Measurements from ENCODE around the gene IGF1.

IGF1 gene

GRCh38 chr12:102509123-102509626 lies 28.8 kb upstream of the IGF1 start:
- no peak for DNase-seq (ENCODE audit: insufficient read length, low spot score)
- no peak for FAIRE-seq
- TF ChIP-seq, protein P1, sequence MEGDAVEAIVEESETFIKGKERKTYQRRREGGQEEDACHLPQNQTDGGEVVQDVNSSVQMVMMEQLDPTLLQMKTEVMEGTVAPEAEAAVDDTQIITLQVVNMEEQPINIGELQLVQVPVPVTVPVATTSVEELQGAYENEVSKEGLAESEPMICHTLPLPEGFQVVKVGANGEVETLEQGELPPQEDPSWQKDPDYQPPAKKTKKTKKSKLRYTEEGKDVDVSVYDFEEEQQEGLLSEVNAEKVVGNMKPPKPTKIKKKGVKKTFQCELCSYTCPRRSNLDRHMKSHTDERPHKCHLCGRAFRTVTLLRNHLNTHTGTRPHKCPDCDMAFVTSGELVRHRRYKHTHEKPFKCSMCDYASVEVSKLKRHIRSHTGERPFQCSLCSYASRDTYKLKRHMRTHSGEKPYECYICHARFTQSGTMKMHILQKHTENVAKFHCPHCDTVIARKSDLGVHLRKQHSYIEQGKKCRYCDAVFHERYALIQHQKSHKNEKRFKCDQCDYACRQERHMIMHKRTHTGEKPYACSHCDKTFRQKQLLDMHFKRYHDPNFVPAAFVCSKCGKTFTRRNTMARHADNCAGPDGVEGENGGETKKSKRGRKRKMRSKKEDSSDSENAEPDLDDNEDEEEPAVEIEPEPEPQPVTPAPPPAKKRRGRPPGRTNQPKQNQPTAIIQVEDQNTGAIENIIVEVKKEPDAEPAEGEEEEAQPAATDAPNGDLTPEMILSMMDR (IDR thresholded peaks at IDR 0.05; ENCODE audit: insufficient read depth, missing control alignments): no peak

GRCh38 chr12:102508052-102508451 lies 27.7 kb upstream of the IGF1 start:
- TF ChIP-seq, protein P1 (IDR thresholded peaks at IDR 0.05; ENCODE audit: insufficient read depth, missing control alignments): no peak
- FAIRE-seq: no peak
- DNase-seq (ENCODE audit: insufficient read length, low spot score): no peak

GRCh38 chr12:102507301-102507700 lies 26.9 kb upstream of the IGF1 start:
- no peak for DNase-seq (ENCODE audit: insufficient read length, low spot score)
- TF ChIP-seq, protein P1 (IDR thresholded peaks at IDR 0.05; ENCODE audit: insufficient read depth, missing control alignments): no peak
- no peak for FAIRE-seq

DNA sequence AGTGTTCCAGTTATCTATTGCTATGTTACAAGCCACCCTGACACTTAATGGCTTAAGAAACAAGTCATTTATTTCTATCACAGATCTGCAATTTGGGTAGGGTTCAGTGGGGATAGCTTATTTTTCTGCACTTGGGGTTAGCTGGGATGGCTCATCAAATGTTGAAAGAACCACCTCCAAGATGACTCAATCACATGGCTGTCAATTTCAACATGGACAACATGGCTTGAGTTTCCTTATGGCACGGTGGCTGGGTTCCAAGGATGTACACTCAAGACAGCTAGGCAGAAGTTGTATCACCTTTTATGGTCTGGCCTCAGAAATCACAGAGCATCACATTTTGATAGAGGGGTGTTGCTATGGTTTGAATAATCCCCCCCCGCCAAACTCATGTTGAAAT lies 24.5 kb upstream of the IGF1 start:
- DNase-seq (ENCODE audit: insufficient read length, low spot score): no peak
- FAIRE-seq: no peak
- TF ChIP-seq, protein P1 (IDR thresholded peaks at IDR 0.05; ENCODE audit: insufficient read depth, missing control alignments): no peak

DNA sequence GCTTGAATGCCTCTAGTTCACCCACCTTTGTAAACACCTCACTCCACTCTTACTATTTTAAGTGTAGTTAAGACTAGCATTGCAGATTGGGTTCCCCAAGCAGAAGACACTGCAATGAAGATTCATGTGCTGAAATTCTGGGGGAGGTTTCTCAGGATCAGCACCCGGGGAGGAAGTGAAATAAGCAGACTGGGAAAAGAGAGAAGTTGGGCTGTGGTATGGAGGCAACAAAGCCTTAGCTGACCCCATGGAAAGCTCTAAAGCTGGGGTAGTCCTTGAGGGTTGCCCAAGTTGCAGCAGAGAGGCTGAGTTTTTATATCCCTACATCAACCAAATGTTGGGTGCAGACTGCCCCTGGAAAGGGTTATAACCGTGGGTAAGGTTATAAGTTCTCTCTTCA lies 23.9 kb upstream of the IGF1 start:
- TF ChIP-seq, protein P1 (IDR thresholded peaks at IDR 0.05; ENCODE audit: insufficient read depth, missing control alignments): no peak
- no peak for DNase-seq (ENCODE audit: insufficient read length, low spot score)
- no peak for FAIRE-seq

DNA sequence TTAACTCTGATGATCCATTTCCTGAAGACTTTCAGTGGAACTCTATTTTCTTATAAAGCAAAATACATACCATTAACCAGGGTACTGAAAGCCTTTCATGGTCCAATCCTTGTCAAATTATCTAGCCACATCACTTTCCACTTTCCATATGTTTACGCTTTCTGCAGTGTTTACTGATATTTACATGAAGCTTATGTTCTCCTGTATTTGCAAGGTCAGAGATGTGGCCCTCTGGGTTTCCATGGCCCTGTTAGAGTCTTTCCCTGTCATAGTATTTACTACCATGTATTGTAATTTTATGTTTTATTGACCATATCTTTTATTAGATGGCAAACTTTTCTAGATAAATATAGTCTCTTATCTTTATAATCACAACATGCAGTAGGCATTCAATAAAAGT lies 23.5 kb upstream of the IGF1 start:
- FAIRE-seq (no peak), DNase-seq (ENCODE audit: insufficient read length, low spot score) (no peak)
- TF ChIP-seq, protein P1 (IDR thresholded peaks at IDR 0.05; ENCODE audit: insufficient read depth, missing control alignments): no peak

DNA sequence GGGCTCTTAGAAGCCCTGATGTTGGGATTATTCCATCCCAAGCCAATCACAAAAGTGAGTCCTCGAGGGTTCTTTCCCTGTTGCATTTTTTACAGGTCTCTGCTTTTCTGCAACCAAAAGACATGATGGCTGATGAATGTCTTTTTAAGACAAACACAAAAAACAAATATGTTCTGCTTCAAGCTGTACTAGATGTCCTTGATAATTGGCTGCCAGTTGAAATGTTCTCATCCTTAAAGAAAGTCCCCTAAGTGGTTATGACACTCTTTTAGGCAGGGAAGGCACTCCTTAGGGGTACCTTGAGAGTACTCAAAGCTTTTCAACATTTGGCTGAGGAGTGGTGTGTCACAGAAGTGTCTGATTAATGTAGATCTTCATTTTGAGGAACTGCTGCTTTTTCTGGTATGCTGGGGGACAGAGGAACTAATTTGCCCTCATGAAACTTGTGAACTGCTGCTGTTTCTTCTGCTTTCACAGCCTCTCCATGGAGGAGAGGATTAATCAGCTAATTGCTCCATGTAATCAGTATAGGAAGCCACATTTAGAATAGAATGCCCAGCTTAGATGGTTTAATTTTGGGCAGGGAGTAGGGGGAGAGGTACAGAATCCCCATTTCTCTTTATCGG lies 22.8 kb upstream of the IGF1 start:
- TF ChIP-seq, protein P1 (IDR thresholded peaks at IDR 0.05; ENCODE audit: insufficient read depth, missing control alignments): no peak
- FAIRE-seq (no peak), DNase-seq (ENCODE audit: insufficient read length, low spot score) (no peak)

Data from D721Med (cell line).